HCT116 (cell line): Measurements from ENCODE around the gene CTBP1. TPM values are rescaled to one million over a fixed set of nuclear protein-coding genes. Genes with fewer than 3 reads are reported as not detected.

ENCODE experiments used
- ATAC-seq: fragments of 200-7000 bp; cut with Tn5 transposase; 2 replicates; pipeline ENCODE4 v1.9.1; 2020; ENCODE audit warnings: mild to moderate bottlenecking, moderate library complexity
- BruUV-seq: library from RNA; stranded (reverse); fragments of 400-500 nt; replicated peaks from 2 replicates; lab custom pipeline; 2021; lab: Mats Ljungman, UMichigan
- CTCF ChIA-PET: fragments of 300-600 bp; sonication (Branson Sonifier 250); formaldehyde crosslinking; loops from one replicate; lab custom pipeline; 2021; ENCODE audit warnings: antibody characterized with exemption; lab: Charles Lee
- POLR2A ChIA-PET: fragments of 300-600, 350-600 bp; sonication (Branson Sonifier 250); formaldehyde crosslinking; loops from one replicate; lab custom pipeline; 2021; ENCODE audit warnings: antibody characterized with exemption; lab: Charles Lee
- RAD21 ChIA-PET, 2 experiments: fragments of 300-600 bp; sonication (Branson Sonifier 250); formaldehyde crosslinking; loops; one replicate each; lab custom pipeline; 2023; ENCODE audit warnings: low total read pairs in 2 of 2; ENCODE audit not compliant: uncharacterized antibody in 2 of 2, unreplicated experiment in 2 of 2, low non-redundant PET in 1 of 2; lab: Charles Lee
- DNase-seq: peaks from one replicate; pipeline ENCODE4 v3.0.0-alpha.2; 2010; ENCODE audit warnings: low read depth, low spot score
- H2AFZ ChIP-seq: fragments of 200-600 bp; shearing (Covaris generic), sonication (generic); 2 replicates; pipeline ENCODE4 v1.6.1; 2017; ENCODE audit warnings: low read depth, mixed run types, mixed read lengths, antibody characterized with exemption, low read length; ENCODE audit not compliant: poor library complexity, severe bottlenecking
- H3K27ac ChIP-seq: 2 replicates; pipeline ENCODE4 v1.5.1; 2012; ENCODE audit warnings: low read depth, low read length
- H3K27me3 ChIP-seq: fragments of 200-600 bp; sonication (generic); 2 replicates; pipeline ENCODE4 v1.6.1; 2016; ENCODE audit warnings: mixed run types, low read length, mixed read lengths; ENCODE audit not compliant: insufficient read depth
- H3K36me3 ChIP-seq, 2 experiments: fragments of 200-500 bp in 1 of 2; fragments of 200-600 bp in 1 of 2; sonication (Bioruptor generic) in 1 of 2; sonication (generic) in 1 of 2; 2 replicates each; pipeline versions ENCODE4 v1.5.1 to v1.6.1; 2014 to 2016; ENCODE audit warnings: low read length in 2 of 2, inconsistent platforms in 1 of 2, mixed read lengths in 1 of 2, mixed run types in 1 of 2; ENCODE audit not compliant: insufficient read depth in 2 of 2, control insufficient read depth in 1 of 2
- H3K4me1 ChIP-seq, 2 experiments: fragments of 200-600 bp in 1 of 2; sonication (generic) in 1 of 2; 2 replicates each; pipeline versions ENCODE4 v1.5.1 to v1.6.1; 2012 to 2017; ENCODE audit warnings: low read length in 2 of 2, inconsistent platforms in 1 of 2, mild to moderate bottlenecking in 1 of 2, mixed read lengths in 1 of 2, mixed run types in 1 of 2, moderate library complexity in 1 of 2; ENCODE audit not compliant: insufficient read depth in 2 of 2, control insufficient read depth in 1 of 2
- H3K4me2 ChIP-seq: fragments of 200-600 bp; sonication (generic); 2 replicates; pipeline ENCODE4 v1.6.1; 2017; ENCODE audit warnings: mixed run types, low read length, mixed read lengths
- H3K4me3 ChIP-seq, 2 experiments: fragments of 200-600 bp in 1 of 2; sonication (generic) in 1 of 2; replicated peaks in 1 of 2; 2 replicates each; pipeline ENCODE4 v1.5.1; 2011 to 2016; ENCODE audit warnings: low read length in 2 of 2, control low read depth in 1 of 2, low read depth in 1 of 2, mild to moderate bottlenecking in 1 of 2, mixed read lengths in 1 of 2, mixed run types in 1 of 2
- H3K79me2 ChIP-seq: fragments of 200-600 bp; sonication (generic); 2 replicates; pipeline ENCODE4 v1.6.1; 2017; ENCODE audit warnings: mild to moderate bottlenecking, mixed run types, low read length, moderate library complexity, mixed read lengths; ENCODE audit not compliant: insufficient read depth
- H3K9ac ChIP-seq: fragments of 200-600 bp; sonication (generic); 2 replicates; pipeline ENCODE4 v1.6.1; 2016; ENCODE audit warnings: low read length, mixed read lengths
- H3K9me2 ChIP-seq: fragments of 200-600 bp; sonication (generic), shearing (Covaris generic); 2 replicates; pipeline ENCODE4 v1.6.1; 2017; ENCODE audit warnings: mixed run types, mild to moderate bottlenecking, moderate library complexity; ENCODE audit not compliant: insufficient read depth
- H3K9me3 ChIP-seq, 2 experiments: fragments of 200-500 bp in 1 of 2; fragments of 200-600 bp in 1 of 2; sonication (Bioruptor generic) in 1 of 2; sonication (generic) in 1 of 2; 2 replicates each; pipeline ENCODE4 v1.6.1; 2014 to 2017; ENCODE audit warnings: low read length in 2 of 2, mixed read lengths in 2 of 2, inconsistent platforms in 1 of 2, low read depth in 1 of 2, mild to moderate bottlenecking in 1 of 2, mixed run types in 1 of 2, moderate library complexity in 1 of 2; ENCODE audit not compliant: control insufficient read depth in 1 of 2, insufficient read depth in 1 of 2
- H4K20me1 ChIP-seq: fragments of 200-600 bp; sonication (generic), shearing (Covaris generic); 2 replicates; pipeline ENCODE4 v1.6.1; 2017; ENCODE audit warnings: mixed run types, mild to moderate bottlenecking, moderate library complexity; ENCODE audit not compliant: insufficient read depth
- CEBPB ChIP-seq: IDR thresholded peaks from 2 replicates; pipeline ENCODE4 v1.6.1; 2012; ENCODE audit warnings: low read depth
- ELF1 ChIP-seq: IDR thresholded peaks from 2 replicates; pipeline ENCODE4 v1.6.1; 2012; ENCODE audit warnings: low read depth, borderline replicate concordance
- EZH2 ChIP-seq: fragments of 200-600 bp; sonication (generic); IDR thresholded peaks from 2 replicates; pipeline ENCODE4 v1.6.1; 2017; ENCODE audit warnings: antibody characterized with exemption, mixed run types
- EZH2phosphoT487 ChIP-seq: fragments of 200-600 bp; IDR thresholded peaks from 2 replicates; pipeline ENCODE4 v1.6.1; 2018; ENCODE audit warnings: antibody characterized with exemption, borderline replicate concordance
- FOSL1 ChIP-seq: IDR thresholded peaks from 2 replicates; pipeline ENCODE4 v1.6.1; 2012; ENCODE audit warnings: low read depth
- JUND ChIP-seq: IDR thresholded peaks from 2 replicates; pipeline ENCODE4 v1.6.1; 2012
- POLR2A ChIP-seq: IDR thresholded peaks from 2 replicates; pipeline ENCODE4 v1.7.0; 2011; ENCODE audit warnings: borderline replicate concordance; ENCODE audit not compliant: insufficient read depth, insufficient read length; ENCODE audit errors: extremely low read depth
- POLR2AphosphoS5 ChIP-seq: IDR thresholded peaks from 2 replicates; pipeline ENCODE4 v1.6.1; 2011; ENCODE audit warnings: mild to moderate bottlenecking, low read depth, low read length, moderate library complexity
- RAD21 ChIP-seq: IDR thresholded peaks from 2 replicates; pipeline ENCODE4 v1.6.1; 2012; ENCODE audit warnings: low read depth, mild to moderate bottlenecking
- REST ChIP-seq: IDR thresholded peaks from 2 replicates; pipeline ENCODE4 v1.6.1; 2012; ENCODE audit warnings: low read depth
- SIN3A ChIP-seq: IDR thresholded peaks from 2 replicates; pipeline ENCODE4 v1.6.1; 2012; ENCODE audit warnings: low read depth
- SP1 ChIP-seq: IDR thresholded peaks from 2 replicates; pipeline ENCODE4 v1.6.1; 2012; ENCODE audit warnings: low read depth
- TCF7L2 ChIP-seq: IDR thresholded peaks from 2 replicates; pipeline ENCODE4 v1.7.0; 2011; ENCODE audit warnings: borderline replicate concordance, inconsistent platforms; ENCODE audit not compliant: insufficient read depth, insufficient read length; ENCODE audit errors: extremely low read depth
- YY1 ChIP-seq: IDR thresholded peaks from 2 replicates; pipeline ENCODE4 v1.6.1; 2011; ENCODE audit warnings: low read length, low read depth, moderate library complexity, mild to moderate bottlenecking; ENCODE audit not compliant: insufficient replicate concordance; ENCODE audit errors: extremely low read depth
- ZBTB33 ChIP-seq: IDR thresholded peaks from 2 replicates; pipeline ENCODE4 v1.6.1; 2011; ENCODE audit warnings: mild to moderate bottlenecking, low read length, moderate library complexity; ENCODE audit not compliant: insufficient replicate concordance; ENCODE audit errors: extremely low read depth
- intact Hi-C: fragments of 100-400 bp; cut with micrococcal nuclease; formaldehyde crosslinking; loops from 2 replicates; pipeline ENCODE4 v1.10.0; 2022
- total RNA-seq: library from RNA; stranded (reverse); gene quantifications from one replicate; pipeline ENCODE4 v1.2.1, GENCODE V29; 2021; ENCODE audit not compliant: unreplicated experiment
- TF ChIP-seq, protein P1 (sequence below): IDR thresholded peaks from 2 replicates; pipeline ENCODE4 v1.6.1; 2012

CTBP1 gene
- total RNA-seq, 1 experiment from 2014 or later = 175 TPM

GRCh38 chr4:1179089-1179441 lies 69.9 kb downstream of the CTBP1 start (continued):
- TF ChIP-seq ZBTB33 = no peak

DNA sequence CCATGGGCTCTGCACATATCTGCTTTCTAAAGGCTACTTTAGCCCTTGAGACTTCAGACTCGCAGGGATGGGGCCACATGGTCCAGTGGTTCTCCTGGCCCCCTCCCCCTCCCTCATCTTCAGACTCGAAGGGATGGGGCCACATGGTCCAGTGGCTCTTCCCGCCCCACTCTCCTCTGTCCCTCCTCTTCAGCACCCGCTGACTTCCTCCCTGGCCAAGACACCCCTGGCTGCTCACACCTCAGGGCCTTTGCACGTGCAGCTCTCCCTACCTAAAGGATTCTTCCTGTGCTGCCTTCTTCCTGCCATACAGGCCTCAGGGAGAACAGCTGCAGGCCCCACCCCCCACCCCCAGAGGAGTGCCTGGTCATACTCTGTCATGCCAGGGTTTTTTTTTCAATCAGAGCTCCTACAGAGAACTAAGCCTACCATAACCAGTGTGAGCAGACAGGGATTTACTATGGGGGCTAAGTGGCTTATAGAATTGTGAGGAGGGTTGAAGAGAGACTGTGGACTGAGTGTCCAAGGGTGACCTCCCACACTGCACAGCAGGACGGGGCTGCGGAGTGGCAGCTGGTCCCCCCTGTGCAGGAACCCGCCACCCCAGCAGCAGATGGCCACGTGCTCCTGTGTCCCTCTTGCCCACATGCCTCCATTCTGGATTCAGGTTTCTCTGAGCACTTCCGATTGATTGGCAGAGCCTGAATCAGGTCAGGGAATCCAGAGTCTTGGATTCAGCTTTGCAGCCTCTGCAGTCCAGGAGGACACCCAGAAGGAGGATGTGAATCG lies 70.4 kb downstream of the CTBP1 start:
- no peaks in the 10 kb centered on the region for H3K36me3 ChIP-seq
- CTCF ChIA-PET = no interaction called here
- H4K20me1 ChIP-seq = no peaks in the 10 kb centered on the region
- TF ChIP-seq CEBPB (no peak), TCF7L2 (no peak), EZH2 (no peak), YY1 (no peak), JUND (no peak), POLR2AphosphoS5 (no peak), ELF1 (no peak), REST (no peak), RAD21 (no peak), SP1 (no peak), EZH2phosphoT487 (no peak), SIN3A (no peak), ZBTB33 (no peak), FOSL1 (no peak), POLR2A (no peak)
- TF ChIP-seq, protein P1, sequence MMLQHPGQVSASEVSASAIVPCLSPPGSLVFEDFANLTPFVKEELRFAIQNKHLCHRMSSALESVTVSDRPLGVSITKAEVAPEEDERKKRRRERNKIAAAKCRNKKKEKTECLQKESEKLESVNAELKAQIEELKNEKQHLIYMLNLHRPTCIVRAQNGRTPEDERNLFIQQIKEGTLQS = no peak
- H3K27ac ChIP-seq = no peak overlapping the region
- H3K4me2 ChIP-seq = no peak overlapping the region
- BruUV-seq = no TSS peak
- H3K9me2 ChIP-seq = no peaks in the 10 kb centered on the region
- H3K4me3 ChIP-seq = no peak overlapping the region
- H2AFZ ChIP-seq = no peak overlapping the region
- DNase-seq (no peak), ATAC-seq (no peak)
- H3K27me3 ChIP-seq = no peaks in the 10 kb centered on the region
- POLR2A ChIA-PET = no interaction called here
- RAD21 ChIA-PET = no interaction called here
- H3K4me1 ChIP-seq = peaks cover 0 to 21% of the 10 kb centered on the region in 2 experiments; a peak in 2 of 4 replicates
- no peaks in the 10 kb centered on the region for H3K9me3 ChIP-seq
- intact Hi-C loops = no loop called here
- no peak overlapping the region for H3K9ac ChIP-seq
- no peaks in the 10 kb centered on the region for H3K79me2 ChIP-seq
